Nephron (organoid): ENCODE results near the gene PGGHG.
"Not testable (repeated sequence)": the region's sequence is repeated elsewhere in the genome, so short reads cannot be mapped to it uniquely, and the experiment has no call there.

Experiments
- H3K27ac Mint-ChIP-seq, 3 experiments: 2 replicates each; pipeline ENCODE4 v1.8.0; 2020; ENCODE audit warnings: mixed read lengths in 3 of 3, mild to moderate bottlenecking in 2 of 3, moderate library complexity in 1 of 3
- H3K27me3 Mint-ChIP-seq: 2 replicates; pipeline ENCODE4 v1.8.0; 2021; ENCODE audit warnings: low read depth, mild to moderate bottlenecking, moderate library complexity, mixed read lengths
- H3K36me3 Mint-ChIP-seq: 2 replicates; pipeline ENCODE4 v1.8.0; 2020; ENCODE audit warnings: low read depth, mixed read lengths
- H3K4me1 Mint-ChIP-seq: 2 replicates; pipeline ENCODE4 v1.8.0; 2020; ENCODE audit warnings: mixed read lengths
- H3K4me3 Mint-ChIP-seq, 3 experiments: 2 replicates each; pipeline ENCODE4 v1.8.0; 2020; ENCODE audit warnings: mild to moderate bottlenecking in 3 of 3, mixed read lengths in 3 of 3, moderate library complexity in 2 of 3
- H3K9me3 Mint-ChIP-seq: 2 replicates; pipeline ENCODE4 v1.8.0; 2020; ENCODE audit warnings: mixed read lengths
- CTCF ChIP-seq, 3 experiments: fragments of 200-600 bp; sonication (generic); IDR thresholded peaks; one replicate each; pipeline ENCODE4 v1.5.0; 2021; ENCODE audit warnings: antibody characterized with exemption in 3 of 3; ENCODE audit not compliant: unreplicated experiment in 3 of 3

Gene PGGHG

GRCh38 chr11:283405-284104 is 5.4 kb upstream of the PGGHG start:
- H3K27ac Mint-ChIP-seq, result peak overlapping the region; percentile 44 to 89 (median 84)
- no peak for TF ChIP-seq CTCF (IDR thresholded peaks at IDR 0.05; ENCODE audit: unreplicated experiment in 3 of 3)
- peaks cover 16% of the 10 kb centered on the region for H3K4me1 Mint-ChIP-seq
- no peaks in the 10 kb centered on the region for H3K36me3 Mint-ChIP-seq
- peaks cover 14% of the 10 kb centered on the region for H3K27me3 Mint-ChIP-seq
- H3K9me3 Mint-ChIP-seq, result no peaks in the 10 kb centered on the region
- H3K4me3 Mint-ChIP-seq, result peak overlapping the region in 2 of 3 experiments; percentile 42 to 65

- Mint-ChIP-seq H3K36me3 (no peaks in the 10 kb centered on the region), H3K4me3 (no peak overlapping the region), H3K27ac (peak overlapping the region; percentile 44 to 90 (median 89)), H3K27me3 (peaks cover 14% of the 10 kb centered on the region), H3K4me1 (peaks cover 16% of the 10 kb centered on the region), H3K9me3 (no peaks in the 10 kb centered on the region)
- no peak for TF ChIP-seq CTCF (IDR thresholded peaks at IDR 0.05; ENCODE audit: unreplicated experiment in 3 of 3)
Measured at GRCh38 chr11:284105-285020, 4.6 kb upstream of the PGGHG start.

GRCh38 chr11:285021-285893 is 3.7 kb upstream of the PGGHG start:
- TF ChIP-seq CTCF (IDR thresholded peaks at IDR 0.05; ENCODE audit: unreplicated experiment in 3 of 3), result no peak
- H3K4me1 Mint-ChIP-seq, result peaks cover 16% of the 10 kb centered on the region
- peaks cover 14% of the 10 kb centered on the region for H3K27me3 Mint-ChIP-seq
- peak overlapping the region; percentile 17 to 56 (median 38) for H3K4me3 Mint-ChIP-seq
- no peaks in the 10 kb centered on the region for H3K9me3 Mint-ChIP-seq
- no peaks in the 10 kb centered on the region for H3K36me3 Mint-ChIP-seq
- peak overlapping the region; percentile 29 to 90 (median 81) for H3K27ac Mint-ChIP-seq

- Mint-ChIP-seq H3K9me3 (no peaks in the 10 kb centered on the region), H3K4me3 (peak overlapping the region; percentile 35 to 78 (median 38)), H3K4me1 (peaks cover 16% of the 10 kb centered on the region), H3K36me3 (no peaks in the 10 kb centered on the region), H3K27ac (peak overlapping the region; percentile 29 to 90 (median 81)), H3K27me3 (peaks cover 14% of the 10 kb centered on the region)
- no peak for TF ChIP-seq CTCF (IDR thresholded peaks at IDR 0.05; ENCODE audit: unreplicated experiment in 3 of 3)
Measured at GRCh38 chr11:285894-286220, 3.1 kb upstream of the PGGHG start.

- H3K4me3 Mint-ChIP-seq, result peak overlapping the region; percentile 80 to 83 (median 82)
- not testable (repeated sequence) for H3K36me3 Mint-ChIP-seq, H3K27me3 Mint-ChIP-seq, H3K9me3 Mint-ChIP-seq
- peaks cover 16% of the 10 kb centered on the region for H3K4me1 Mint-ChIP-seq
- H3K27ac Mint-ChIP-seq, result peak overlapping the region; percentile 45 to 58 (median 50)
Measured at GRCh38 chr11:286977-287820, 1.7 kb upstream of the PGGHG start.
